Activated naive CD8-positive, alpha-beta T cell treated with anti-CD3 and anti-CD28 coated beads, Interleukin-2, amount 10 ng/mL, durations not matched to agents 7 days and 5 days (primary cell): ENCODE results near the gene FGFR2. TPM values are rescaled to one million over a fixed set of nuclear protein-coding genes. Genes with fewer than 3 reads are reported as not detected.

Experiments used
- ATAC-seq: fragments of 150-1000 bp; cut with Tn5 transposase; one replicate; pipeline ENCODE4 v1.10.0; 2021; ENCODE audit warnings: low read depth, moderate library complexity
- POLR2A ChIA-PET: fragments of 350-600 bp; sonication (Branson Sonifier 250); formaldehyde crosslinking; loops from one replicate; lab custom pipeline; 2021; ENCODE audit warnings: antibody characterized with exemption; lab: Charles Lee
- DNase-seq: peaks from one replicate; pipeline ENCODE4 v3.0.0; 2021
- H3K27ac Mint-ChIP-seq: one replicate; pipeline ENCODE4 v1.8.0; 2022; ENCODE audit warnings: mild to moderate bottlenecking, mixed read lengths
- H3K27me3 Mint-ChIP-seq: one replicate; pipeline ENCODE4 v1.8.0; 2022; ENCODE audit warnings: mild to moderate bottlenecking, moderate library complexity, mixed read lengths
- H3K36me3 Mint-ChIP-seq: one replicate; pipeline ENCODE4 v1.8.0; 2021; ENCODE audit warnings: mild to moderate bottlenecking, mixed read lengths
- H3K4me1 Mint-ChIP-seq: one replicate; pipeline ENCODE4 v1.8.0; 2021; ENCODE audit warnings: mixed read lengths
- H3K4me3 Mint-ChIP-seq: one replicate; pipeline ENCODE4 v1.8.0; 2022; ENCODE audit warnings: mild to moderate bottlenecking, moderate library complexity, mixed read lengths
- H3K9me3 Mint-ChIP-seq: one replicate; pipeline ENCODE4 v1.8.0; 2021; ENCODE audit warnings: mixed read lengths
- total RNA-seq, 2 experiments: library from RNA; stranded (reverse); gene quantifications; one replicate each; pipeline ENCODE4 v1.2.3, GENCODE V29; 2021

The FGFR2 gene
- total RNA-seq, 2 experiments from 2014 or later, result 0.89 to 1.1 TPM

- Mint-ChIP-seq H3K27me3 (no peaks in the 10 kb centered on the region), H3K36me3 (no peaks in the 10 kb centered on the region), H3K4me3 (no peak overlapping the region), H3K9me3 (peaks cover 3% of the 10 kb centered on the region), H3K27ac (no peak overlapping the region), H3K4me1 (no peaks in the 10 kb centered on the region)
- ATAC-seq (no peak), DNase-seq (no peak)
- POLR2A ChIA-PET, result no interaction called here
Measured at GRCh38 chr10:121543545-121543944, 54.7 kb downstream of the FGFR2 start.

DNA sequence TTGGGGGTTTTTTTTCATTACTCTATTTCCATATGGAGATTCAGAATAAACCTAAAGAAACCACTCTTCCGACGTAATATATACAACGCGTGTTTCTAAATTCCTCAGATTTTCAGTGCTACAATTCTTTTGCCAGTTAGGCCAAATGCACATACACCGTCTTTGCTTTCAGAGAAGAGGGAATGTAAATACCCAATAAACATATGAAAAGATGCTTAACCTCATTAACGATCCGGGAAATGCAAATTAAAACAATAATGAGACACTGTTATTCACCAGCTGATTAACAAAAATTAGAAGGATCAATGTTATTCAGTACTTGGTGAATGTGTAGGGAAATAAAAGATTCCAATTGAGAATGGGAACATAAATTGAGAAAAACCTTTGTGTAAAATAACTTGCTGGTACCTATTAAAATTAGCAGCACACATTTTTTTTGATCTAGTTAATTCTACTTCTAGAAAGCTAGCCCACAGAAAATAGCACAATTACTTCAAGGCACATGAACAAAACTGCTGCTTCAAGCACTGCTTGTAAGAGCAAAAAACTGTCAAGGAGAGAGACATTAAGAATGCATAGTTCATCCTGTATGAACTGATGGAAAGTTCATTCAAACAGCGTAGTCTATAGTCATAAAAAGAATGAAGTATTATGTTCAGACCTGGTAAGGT is 56.7 kb downstream of the FGFR2 start:
- ATAC-seq, result no peak
- no peak for DNase-seq
- H3K4me1 Mint-ChIP-seq, result no peaks in the 10 kb centered on the region
- POLR2A ChIA-PET, result no interaction called here
- H3K27ac Mint-ChIP-seq, result no peak overlapping the region
- H3K4me3 Mint-ChIP-seq, result no peak overlapping the region
- H3K9me3 Mint-ChIP-seq, result peaks cover 3% of the 10 kb centered on the region
- H3K27me3 Mint-ChIP-seq, result no peaks in the 10 kb centered on the region
- H3K36me3 Mint-ChIP-seq, result no peaks in the 10 kb centered on the region

DNA sequence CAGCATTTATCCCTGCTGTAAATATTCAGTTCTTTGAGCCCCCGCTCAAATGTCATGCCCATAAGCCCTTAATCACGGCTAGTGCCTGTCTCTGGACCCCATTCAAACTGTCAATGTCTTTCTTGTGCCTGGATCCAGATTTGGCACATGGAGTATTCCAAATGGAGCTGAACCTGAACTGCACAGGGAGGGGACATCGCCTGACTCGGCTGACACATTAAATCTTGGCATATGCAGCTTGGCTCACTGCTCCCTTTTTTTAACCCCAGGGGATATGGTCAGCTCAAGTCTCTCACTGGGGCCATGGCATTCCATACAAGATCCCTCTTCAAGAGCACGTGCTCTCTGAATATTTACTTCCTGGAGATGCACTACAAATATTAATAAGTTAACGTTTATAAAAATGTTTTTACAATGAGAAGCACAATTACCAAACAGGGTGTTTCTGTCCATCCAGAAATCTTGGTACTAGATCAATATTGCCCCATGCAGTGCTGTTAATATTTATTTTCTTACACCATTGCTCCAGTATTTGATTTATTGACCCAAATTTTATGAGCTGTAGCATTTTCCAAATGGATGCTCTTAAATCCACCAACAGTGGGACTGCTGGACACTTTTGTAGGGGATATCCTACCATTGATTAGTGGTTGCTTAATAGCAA is 57.4 kb downstream of the FGFR2 start:
- ATAC-seq (no peak), DNase-seq (no peak)
- Mint-ChIP-seq H3K9me3 (peaks cover 3% of the 10 kb centered on the region), H3K36me3 (no peaks in the 10 kb centered on the region), H3K4me1 (no peaks in the 10 kb centered on the region), H3K27ac (no peak overlapping the region), H3K4me3 (no peak overlapping the region), H3K27me3 (no peaks in the 10 kb centered on the region)
- POLR2A ChIA-PET, result no interaction called here

- Mint-ChIP-seq H3K9me3 (no peaks in the 10 kb centered on the region), H3K4me1 (no peaks in the 10 kb centered on the region), H3K27me3 (no peaks in the 10 kb centered on the region), H3K4me3 (no peak overlapping the region), H3K27ac (no peak overlapping the region), H3K36me3 (no peaks in the 10 kb centered on the region)
- no peak for DNase-seq
- ATAC-seq, result no peak
- POLR2A ChIA-PET, result no interaction called here
Measured at GRCh38 chr10:121539786-121540185, 58.5 kb downstream of the FGFR2 start.

GRCh38 chr10:121536310-121536913 is 61.8 kb downstream of the FGFR2 start:
- no peaks in the 10 kb centered on the region for H3K4me1 Mint-ChIP-seq
- ATAC-seq, result no peak

GRCh38 chr10:121535381-121535780 is 62.9 kb downstream of the FGFR2 start:
- Mint-ChIP-seq H3K4me3 (no peak overlapping the region), H3K27me3 (no peaks in the 10 kb centered on the region), H3K36me3 (no peaks in the 10 kb centered on the region), H3K9me3 (no peaks in the 10 kb centered on the region), H3K27ac (no peak overlapping the region), H3K4me1 (no peaks in the 10 kb centered on the region)
- DNase-seq, result no peak
- POLR2A ChIA-PET, result no interaction called here
- ATAC-seq, result no peak

More at GRCh38 chr10:121536310-121536913, 61.8 kb downstream of the FGFR2 start:
- Mint-ChIP-seq H3K27ac (no peak overlapping the region), H3K9me3 (no peaks in the 10 kb centered on the region), H3K27me3 (no peaks in the 10 kb centered on the region), H3K36me3 (no peaks in the 10 kb centered on the region), H3K4me3 (no peak overlapping the region)
- POLR2A ChIA-PET, result no interaction called here
- DNase-seq, result no peak

DNA sequence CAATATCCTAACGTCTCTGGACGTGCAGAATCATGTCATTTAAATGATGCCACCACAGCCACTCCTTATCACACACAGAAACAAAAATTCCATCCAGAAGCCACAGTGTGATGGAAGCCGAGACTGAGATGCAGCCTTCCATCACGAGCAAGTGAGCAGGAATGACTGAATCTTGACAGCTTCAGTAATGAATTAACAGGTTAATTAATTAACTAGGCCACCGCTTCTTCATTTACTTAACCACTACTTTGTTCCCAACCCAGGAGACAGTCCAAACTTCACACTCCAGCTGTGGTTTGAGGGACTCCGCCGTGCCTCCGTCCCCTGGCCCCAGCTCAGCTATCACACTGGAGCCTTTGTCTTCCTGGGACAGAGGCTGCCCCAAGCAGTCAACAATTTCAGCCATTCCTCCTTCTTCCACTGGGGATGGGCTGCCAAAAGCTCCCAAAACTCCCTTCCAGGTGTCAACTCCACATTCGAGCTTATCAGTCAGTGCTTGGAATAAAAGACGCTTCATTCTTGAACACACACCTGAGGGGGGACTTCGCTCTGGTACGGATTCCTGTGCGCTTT is 65.9 kb downstream of the FGFR2 start:
- Mint-ChIP-seq H3K4me3 (no peak overlapping the region), H3K36me3 (no peaks in the 10 kb centered on the region), H3K9me3 (no peaks in the 10 kb centered on the region), H3K4me1 (no peaks in the 10 kb centered on the region), H3K27me3 (no peaks in the 10 kb centered on the region), H3K27ac (no peak overlapping the region)
- POLR2A ChIA-PET, result no interaction called here
- DNase-seq (no peak), ATAC-seq (no peak)

- Mint-ChIP-seq H3K27me3 (peaks cover 2% of the 10 kb centered on the region), H3K4me3 (no peak overlapping the region), H3K9me3 (no peaks in the 10 kb centered on the region), H3K27ac (no peak overlapping the region), H3K36me3 (no peaks in the 10 kb centered on the region), H3K4me1 (no peaks in the 10 kb centered on the region)
- POLR2A ChIA-PET, result no interaction called here
- no peak for DNase-seq
- ATAC-seq, result no peak
Measured at GRCh38 chr10:121531830-121532178, 66.4 kb downstream of the FGFR2 start.

GRCh38 chr10:121531076-121531829 is 67.0 kb downstream of the FGFR2 start:
- Mint-ChIP-seq H3K27ac (no peak overlapping the region), H3K27me3 (peaks cover 2% of the 10 kb centered on the region), H3K4me3 (no peak overlapping the region), H3K9me3 (no peaks in the 10 kb centered on the region), H3K36me3 (no peaks in the 10 kb centered on the region), H3K4me1 (no peaks in the 10 kb centered on the region)
- POLR2A ChIA-PET, result no interaction called here
- no peak for DNase-seq
- no peak for ATAC-seq

GRCh38 chr10:121530481-121531075 is 67.7 kb downstream of the FGFR2 start:
- H3K4me3 Mint-ChIP-seq, result no peak overlapping the region
- no peaks in the 10 kb centered on the region for H3K9me3 Mint-ChIP-seq
- no peak overlapping the region for H3K27ac Mint-ChIP-seq
- DNase-seq (no peak), ATAC-seq (no peak)
- no peaks in the 10 kb centered on the region for H3K36me3 Mint-ChIP-seq
- peaks cover 2% of the 10 kb centered on the region for H3K27me3 Mint-ChIP-seq
- POLR2A ChIA-PET, result no interaction called here
- no peaks in the 10 kb centered on the region for H3K4me1 Mint-ChIP-seq

DNA sequence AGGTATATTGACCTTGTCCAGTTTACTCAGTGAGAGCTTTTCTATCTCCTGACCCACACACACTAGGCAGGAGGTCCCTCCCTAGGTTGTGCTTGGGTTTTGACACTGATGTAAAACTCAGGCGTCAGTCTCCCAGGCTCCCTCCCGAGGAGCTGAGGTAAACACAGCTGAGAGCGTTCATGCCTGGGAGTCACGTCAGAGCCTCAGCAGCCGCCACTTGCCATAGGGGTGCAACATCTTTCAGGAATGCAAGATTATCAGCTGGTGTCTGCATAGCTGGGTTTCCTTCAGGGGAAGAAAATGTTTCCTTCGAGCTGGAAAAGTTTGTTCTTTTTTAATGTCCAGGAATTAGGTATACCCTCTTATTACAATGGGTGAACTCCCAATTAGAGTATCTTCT is 70.6 kb downstream of the FGFR2 start:
- no peak overlapping the region for H3K4me3 Mint-ChIP-seq
- no peaks in the 10 kb centered on the region for H3K36me3 Mint-ChIP-seq
- POLR2A ChIA-PET, result no interaction called here
- no peaks in the 10 kb centered on the region for H3K4me1 Mint-ChIP-seq
- DNase-seq (no peak), ATAC-seq (no peak)
- H3K27me3 Mint-ChIP-seq, result peaks cover 2% of the 10 kb centered on the region
- H3K27ac Mint-ChIP-seq, result no peak overlapping the region
- no peaks in the 10 kb centered on the region for H3K9me3 Mint-ChIP-seq

- POLR2A ChIA-PET, result no interaction called here
- Mint-ChIP-seq H3K27ac (no peak overlapping the region), H3K9me3 (no peaks in the 10 kb centered on the region), H3K27me3 (peaks cover 3% of the 10 kb centered on the region), H3K36me3 (no peaks in the 10 kb centered on the region), H3K4me1 (no peaks in the 10 kb centered on the region), H3K4me3 (no peak overlapping the region)
- ATAC-seq (no peak), DNase-seq (no peak)
Measured at GRCh38 chr10:121526801-121527221, 71.4 kb downstream of the FGFR2 start.

DNA sequence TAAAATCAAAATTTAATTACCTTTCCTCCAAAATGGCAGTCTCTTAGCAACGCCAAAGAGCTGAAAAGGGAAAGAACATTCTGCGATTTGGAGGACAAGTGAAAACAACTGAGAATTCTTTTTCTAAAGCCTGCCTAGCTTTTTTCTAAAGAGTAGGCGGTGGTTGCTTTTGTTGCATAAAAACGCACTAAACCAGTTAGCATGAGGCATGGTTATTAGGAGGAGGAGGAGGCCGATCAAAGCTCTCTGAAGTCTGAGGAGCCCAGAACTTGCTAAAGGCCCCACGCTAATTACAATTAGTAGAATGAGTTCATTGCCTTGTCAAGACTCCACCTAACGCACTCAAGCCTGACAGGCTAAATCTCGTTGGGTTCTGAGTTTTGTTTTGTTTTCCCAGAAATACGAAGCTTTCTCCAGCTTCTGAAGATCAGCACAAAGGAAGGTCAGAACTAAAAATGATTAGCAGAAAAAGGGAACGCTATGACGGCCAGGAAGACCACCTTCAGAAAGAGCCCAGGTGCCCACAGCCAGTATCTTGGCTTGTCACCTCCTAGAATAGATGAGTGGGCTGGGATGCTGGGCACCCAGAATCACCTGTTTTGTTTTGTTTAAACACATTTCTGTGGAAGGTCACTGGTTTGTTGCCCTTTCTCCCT is 72.0 kb downstream of the FGFR2 start:
- Mint-ChIP-seq H3K36me3 (no peaks in the 10 kb centered on the region), H3K27ac (no peak overlapping the region), H3K9me3 (no peaks in the 10 kb centered on the region), H3K4me1 (no peaks in the 10 kb centered on the region), H3K4me3 (no peak overlapping the region), H3K27me3 (peaks cover 4% of the 10 kb centered on the region)
- ATAC-seq (no peak), DNase-seq (no peak)
- POLR2A ChIA-PET, result no interaction called here
